Fibroblast of villous mesenchyme (primary cell): Measurements from ENCODE around the gene ADRA2A. TPM values are rescaled to one million over a fixed set of nuclear protein-coding genes. Genes with fewer than 3 reads are reported as not detected.

ENCODE experiments used
- DNase-seq: peaks from one replicate; pipeline ENCODE4 v3.0.0-alpha.2; 2010; ENCODE audit warnings: low read depth
- H3K4me3 ChIP-seq: 2 replicates; pipeline ENCODE4 v1.5.1; 2011; ENCODE audit warnings: low read depth, mild to moderate bottlenecking, low read length
- CTCF ChIP-seq: IDR thresholded peaks from 2 replicates; pipeline ENCODE4 v1.5.1; 2012; ENCODE audit warnings: low read depth, mild to moderate bottlenecking, low read length; ENCODE audit not compliant: insufficient read depth
- total RNA-seq: library from RNA; depleted of rRNA; stranded (reverse); fragments of >200 nt; gene quantifications from 2 replicates; pipeline ENCODE4 v1.2.3, GENCODE V29; 2012

The ADRA2A gene
- total RNA-seq, 1 donor: 3.0 TPM

- DNase-seq: no peak
- TF ChIP-seq CTCF: no peak
- H3K4me3 ChIP-seq: no peak overlapping the region
Observed at GRCh38 chr10:111082102-111082975, 5.5 kb downstream of the ADRA2A start.

- TF ChIP-seq CTCF: no peak
- no peak for DNase-seq
- H3K4me3 ChIP-seq: no peak overlapping the region
Observed at GRCh38 chr10:111083222-111084095, 6.6 kb downstream of the ADRA2A start.

- no peak for TF ChIP-seq CTCF
- H3K4me3 ChIP-seq: no peak overlapping the region
- no peak for DNase-seq
Observed at GRCh38 chr10:111084366-111085255, 7.8 kb downstream of the ADRA2A start.

GRCh38 chr10:111085690-111086353, 9.0 kb downstream of the ADRA2A start:
- no peak for TF ChIP-seq CTCF
- H3K4me3 ChIP-seq: no peak overlapping the region
- no peak for DNase-seq

GRCh38 chr10:111086574-111086973, 9.7 kb downstream of the ADRA2A start:
- DNase-seq: no peak
- H3K4me3 ChIP-seq: no peak overlapping the region
- no peak for TF ChIP-seq CTCF

- H3K4me3 ChIP-seq: no peak overlapping the region
- no peak for TF ChIP-seq CTCF
- no peak for DNase-seq
Observed at GRCh38 chr10:111087331-111087756, 10.5 kb downstream of the ADRA2A start.
